ENCODE data around the gene SFMBT2.

The SFMBT2 gene

GRCh38 chr10:7311218-7311849 lies 99.5 kb downstream of the SFMBT2 start:
- Histone ChIP-seq H3K36me3 (replicated peaks; ENCODE audit: low read depth, low read length) (peaks cover 6% of the 10 kb centered on the region), H3K79me2 (ENCODE audit: low read length) (peaks cover 87% of the 10 kb centered on the region)

GRCh38 chr10:7310076-7310475 lies 100.8 kb downstream of the SFMBT2 start:
- Histone ChIP-seq H3K27me3 (ENCODE audit: low read depth, low read length) (no peaks in the 10 kb centered on the region), H3K4me3 (ENCODE audit: low read length) (no peak overlapping the region), H4K20me1 (ENCODE audit: insufficient read depth, low read length) (peaks cover 11% of the 10 kb centered on the region), H3K36me3 (replicated peaks; ENCODE audit: low read depth, low read length) (peaks cover 15% of the 10 kb centered on the region), H3K79me2 (ENCODE audit: low read length) (peaks cover 87% of the 10 kb centered on the region), H3K4me2 (ENCODE audit: low read length) (no peak overlapping the region), H3K9ac (ENCODE audit: low read length) (no peak overlapping the region), H3K4me1 (ENCODE audit: low read length) (peaks cover 9% of the 10 kb centered on the region), H3K9me3 (ENCODE audit: insufficient read depth, low read length) (no peaks in the 10 kb centered on the region), H3K27ac (ENCODE audit: low read length) (no peak overlapping the region), H2AFZ (ENCODE audit: low read depth, low read length) (no peak overlapping the region)
- TF ChIP-seq CTCF (IDR thresholded peaks at IDR 0.05; ENCODE audit: low read depth, low read length) (no peak), EZH2phosphoT487 (IDR thresholded peaks at IDR 0.05; ENCODE audit: low read depth) (no peak)

More at GRCh38 chr10:7311218-7311849, 99.5 kb downstream of the SFMBT2 start:
- Histone ChIP-seq H3K4me3 (ENCODE audit: low read length) (no peak overlapping the region), H3K27me3 (ENCODE audit: low read depth, low read length) (no peaks in the 10 kb centered on the region), H2AFZ (ENCODE audit: low read depth, low read length) (no peak overlapping the region), H3K9ac (ENCODE audit: low read length) (no peak overlapping the region), H3K9me3 (ENCODE audit: insufficient read depth, low read length) (no peaks in the 10 kb centered on the region), H3K4me1 (ENCODE audit: low read length) (peaks cover 9% of the 10 kb centered on the region), H4K20me1 (ENCODE audit: insufficient read depth, low read length) (peaks cover 14% of the 10 kb centered on the region), H3K4me2 (ENCODE audit: low read length) (no peak overlapping the region), H3K27ac (ENCODE audit: low read length) (no peak overlapping the region)
- TF ChIP-seq EZH2phosphoT487 (IDR thresholded peaks at IDR 0.05; ENCODE audit: low read depth) (no peak), CTCF (IDR thresholded peaks at IDR 0.05; ENCODE audit: low read depth, low read length) (no peak)

- no peak overlapping the region for H3K9ac ChIP-seq (ENCODE audit: low read length)
- H2AFZ ChIP-seq (ENCODE audit: low read depth, low read length) = no peak overlapping the region
- TF ChIP-seq EZH2phosphoT487 (IDR thresholded peaks at IDR 0.05; ENCODE audit: low read depth) (no peak), CTCF (IDR thresholded peaks at IDR 0.05; ENCODE audit: low read depth, low read length) (no peak)
- H3K79me2 ChIP-seq (ENCODE audit: low read length) = peaks cover 88% of the 10 kb centered on the region
- no peak overlapping the region for H3K4me2 ChIP-seq (ENCODE audit: low read length)
- H3K9me3 ChIP-seq (ENCODE audit: insufficient read depth, low read length) = no peaks in the 10 kb centered on the region
- H3K27ac ChIP-seq (ENCODE audit: low read length) = no peak overlapping the region
- peaks cover 5% of the 10 kb centered on the region; the same call in 1 of the 2 replicates for H4K20me1 ChIP-seq (ENCODE audit: insufficient read depth, low read length)
- H3K4me1 ChIP-seq (ENCODE audit: low read length) = peaks cover 5% of the 10 kb centered on the region
- H3K4me3 ChIP-seq (ENCODE audit: low read length) = no peak overlapping the region
- H3K36me3 ChIP-seq (replicated peaks; ENCODE audit: low read depth, low read length) = peaks cover 24% of the 10 kb centered on the region
- H3K27me3 ChIP-seq (ENCODE audit: low read depth, low read length) = no peaks in the 10 kb centered on the region
Observed at GRCh38 chr10:7308826-7309225, 102.0 kb downstream of the SFMBT2 start.

DNA sequence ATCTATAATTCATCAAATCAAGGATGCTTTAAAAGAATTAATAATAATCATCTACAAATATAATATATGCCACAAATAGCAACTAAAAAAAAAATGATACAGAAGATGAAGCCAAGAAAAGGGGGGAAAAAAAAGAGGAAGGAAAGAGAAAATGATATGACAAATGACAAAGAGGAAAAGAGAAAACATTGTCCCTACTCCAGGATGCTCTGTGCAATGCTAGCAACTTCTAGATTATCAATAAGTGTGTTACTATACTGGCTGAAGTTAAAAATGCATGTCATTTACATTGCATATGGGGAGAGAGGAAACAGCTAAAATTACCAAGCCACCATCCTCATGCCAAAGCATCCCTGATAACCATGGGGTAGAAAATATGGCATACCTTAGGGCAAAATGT lies 104.2 kb downstream of the SFMBT2 start:
- peaks cover 12% of the 10 kb centered on the region; the same call in 1 of the 2 replicates for H4K20me1 ChIP-seq (ENCODE audit: insufficient read depth, low read length)
- H3K4me1 ChIP-seq (ENCODE audit: low read length) = peaks cover 4% of the 10 kb centered on the region; the same call in 1 of the 2 replicates
- TF ChIP-seq EZH2phosphoT487 (IDR thresholded peaks at IDR 0.05; ENCODE audit: low read depth) = no peak
- TF ChIP-seq CTCF (IDR thresholded peaks at IDR 0.05; ENCODE audit: low read depth, low read length) = no peak
- H3K27me3 ChIP-seq (ENCODE audit: low read depth, low read length) = no peaks in the 10 kb centered on the region
- H3K9ac ChIP-seq (ENCODE audit: low read length) = no peak overlapping the region
- H2AFZ ChIP-seq (ENCODE audit: low read depth, low read length) = no peak overlapping the region
- peaks cover 86% of the 10 kb centered on the region for H3K79me2 ChIP-seq (ENCODE audit: low read length)
- no peak overlapping the region for H3K4me3 ChIP-seq (ENCODE audit: low read length)
- no peaks in the 10 kb centered on the region for H3K9me3 ChIP-seq (ENCODE audit: insufficient read depth, low read length)
- H3K27ac ChIP-seq (ENCODE audit: low read length) = no peak overlapping the region
- peaks cover 24% of the 10 kb centered on the region for H3K36me3 ChIP-seq (replicated peaks; ENCODE audit: low read depth, low read length)
- no peak overlapping the region for H3K4me2 ChIP-seq (ENCODE audit: low read length)
